Urothelium cell line (cell line): ENCODE measurements around the gene MYBPC3.
"Not testable (repeated sequence)": the region's sequence is repeated elsewhere in the genome, so short reads cannot be mapped to it uniquely, and the experiment has no call there.

ENCODE experiments used
- DNase-seq: peaks from one replicate; pipeline ENCODE4 v3.0.0; 2011; ENCODE audit warnings: low spot score, mixed read lengths
- FAIRE-seq: peaks from 2 replicates; lab custom pipeline; 2011; peaks lifted over from hg19 to GRCh38; lab: Jason Lieb, UNC

The MYBPC3 gene

GRCh38 chr11:47326198-47326597 is 26.3 kb downstream of the MYBPC3 start:
- FAIRE-seq = no peak

GRCh38 chr11:47325271-47326041 is 27.0 kb downstream of the MYBPC3 start:
- FAIRE-seq (no peak), DNase-seq (no peak)

More at GRCh38 chr11:47326198-47326597, 26.3 kb downstream of the MYBPC3 start:
- DNase-seq = no peak

GRCh38 chr11:47324520-47324919 is 28.0 kb downstream of the MYBPC3 start:
- DNase-seq (no peak), FAIRE-seq (no peak)

GRCh38 chr11:47318166-47318565 is 34.3 kb downstream of the MYBPC3 start:
- FAIRE-seq = no peak
- no peak for DNase-seq

GRCh38 chr11:47317064-47317828 is 35.3 kb downstream of the MYBPC3 start:
- DNase-seq (no peak), FAIRE-seq (no peak)

- FAIRE-seq, DNase-seq: not testable (repeated sequence)
Measured at GRCh38 chr11:47316501-47316900, 36.0 kb downstream of the MYBPC3 start.

GRCh38 chr11:47314992-47315391 is 37.5 kb downstream of the MYBPC3 start:
- FAIRE-seq = no peak
- DNase-seq = no peak

- FAIRE-seq (no peak), DNase-seq (no peak)
Measured at GRCh38 chr11:47308050-47308823, 44.3 kb downstream of the MYBPC3 start.

GRCh38 chr11:47306484-47306844 is 46.0 kb downstream of the MYBPC3 start:
- no peak for DNase-seq
- no peak for FAIRE-seq

- DNase-seq = no peak
- FAIRE-seq = no peak
Measured at GRCh38 chr11:47305734-47306483, 46.6 kb downstream of the MYBPC3 start.

GRCh38 chr11:47302853-47303252 is 49.6 kb downstream of the MYBPC3 start:
- no peak for FAIRE-seq
- no peak for DNase-seq

GRCh38 chr11:47299078-47299477 is 53.4 kb downstream of the MYBPC3 start:
- FAIRE-seq (no peak), DNase-seq (no peak)

- no peak for DNase-seq
Measured at GRCh38 chr11:47296045-47296444, 56.5 kb downstream of the MYBPC3 start.

GRCh38 chr11:47295385-47295784 is 57.1 kb downstream of the MYBPC3 start:
- no peak for DNase-seq
- FAIRE-seq = no peak

More at GRCh38 chr11:47296045-47296444, 56.5 kb downstream of the MYBPC3 start:
- no peak for FAIRE-seq

- FAIRE-seq (no peak), DNase-seq (no peak)
Measured at GRCh38 chr11:47289856-47290255, 62.6 kb downstream of the MYBPC3 start.

- no peak for FAIRE-seq
Measured at GRCh38 chr11:47288066-47288465, 64.4 kb downstream of the MYBPC3 start.

GRCh38 chr11:47285969-47286770 is 66.3 kb downstream of the MYBPC3 start:
- FAIRE-seq = no peak

More at GRCh38 chr11:47288066-47288465, 64.4 kb downstream of the MYBPC3 start:
- no peak for DNase-seq

GRCh38 chr11:47284151-47284550 is 68.4 kb downstream of the MYBPC3 start:
- no peak for DNase-seq
- FAIRE-seq = no peak

More at GRCh38 chr11:47285969-47286770, 66.3 kb downstream of the MYBPC3 start:
- no peak for DNase-seq

GRCh38 chr11:47282462-47282861 is 70.0 kb downstream of the MYBPC3 start:
- FAIRE-seq (no peak), DNase-seq (no peak)
